Body of pancreas (tissue), 4 donors: Measurements from ENCODE around the gene SRRD. TPM values are rescaled to one million over a fixed set of nuclear protein-coding genes. Genes with fewer than 3 reads are reported as not detected.

Experiments used
- ATAC-seq: fragments of 150-250 bp; one replicate; pipeline ENCODE4 v1.9.1; 2016
- DNase-seq, 4 donors: peaks; one replicate each; pipeline ENCODE4 v3.0.0-alpha.2; 2019
- H3K27ac ChIP-seq, 4 donors: fragments of 200-600 bp; sonication (generic); 1 replicate in 3 of 4; 2 replicates in 1 of 4; pipeline versions ENCODE4 v1.5.1 to v1.6.1; 2016 to 2019; ENCODE audit warnings: mild to moderate bottlenecking in 1 of 4, mixed read lengths in 1 of 4, moderate library complexity in 1 of 4
- H3K27me3 ChIP-seq, 2 donors: fragments of 200-600 bp; sonication (generic); one replicate each; pipeline ENCODE4 v1.6.0; 2016; ENCODE audit warnings: mild to moderate bottlenecking in 1 of 2
- H3K36me3 ChIP-seq, 2 donors: fragments of 200-600 bp; sonication (generic); replicated peaks in 1 of 2; 2 replicates each; pipeline ENCODE4 v1.5.1; 2016; ENCODE audit warnings: low read depth in 2 of 2; ENCODE audit not compliant: insufficient read depth in 1 of 2
- H3K4me1 ChIP-seq: fragments of 200-600 bp; sonication (generic); one replicate; pipeline ENCODE4 v1.6.0; 2016
- H3K4me3 ChIP-seq, 2 donors: fragments of 200-600 bp; sonication (generic); 1 replicate in 1 of 2; 2 replicates in 1 of 2; pipeline ENCODE4 v1.5.1; 2016 to 2019
- H3K9me3 ChIP-seq, 3 donors: fragments of 200-600 bp; sonication (generic); 1 replicate in 2 of 3; 2 replicates in 1 of 3; pipeline ENCODE4 v1.5.1; 2016
- POLR2A ChIP-seq, 3 donors: fragments of 450-650 bp; IDR thresholded peaks; one replicate each; pipeline ENCODE4 v1.6.1; 2016; ENCODE audit warnings: antibody characterized with exemption in 3 of 3, mild to moderate bottlenecking in 2 of 3
- WGBS, 2 donors: methylation state at CpG; one replicate each; pipeline ENCODE4 v1.1.5; 2017; 5-methylcytosine and 5-hydroxymethylcytosine counted together
- intact Hi-C: fragments of 100-400 bp; cut with DNase I; formaldehyde crosslinking; loops from one replicate; pipeline ENCODE4 v1.15.1; 2023
- total RNA-seq, 2 donors: library from RNA; depleted of rRNA; stranded (reverse); fragments of >200 nt; gene quantifications; one replicate each; pipeline ENCODE4 v1.1.0, GENCODE V29; 2016
- TF ChIP-seq, protein P1 (sequence below), 7 experiments: fragments of 450-650 bp in 4 of 7; fragments of 200-600 bp in 3 of 7; sonication (generic) in 3 of 7; IDR thresholded peaks; one replicate each; pipeline ENCODE4 v1.5.1; 2016 to 2019; ENCODE audit warnings: antibody characterized with exemption in 7 of 7

SRRD gene
- total RNA-seq, 2 donors from 2014 or later: 5.3 to 7.5 TPM

GRCh38 chr22:26457661-26458272, 25.9 kb upstream of the SRRD start:
- DNase-seq (no peak), ATAC-seq (no peak)
- Histone ChIP-seq H3K9me3 (no peaks in the 10 kb centered on the region), H3K27me3 (no peaks in the 10 kb centered on the region), H3K4me1 (peaks cover 8% of the 10 kb centered on the region), H3K4me3 (no peak overlapping the region), H3K36me3 (peaks cover 0 to 14% of the 10 kb centered on the region in 2 donors), H3K27ac (no peak overlapping the region)
- no peak for TF ChIP-seq POLR2A (IDR thresholded peaks at IDR 0.05)
- TF ChIP-seq, protein P1, sequence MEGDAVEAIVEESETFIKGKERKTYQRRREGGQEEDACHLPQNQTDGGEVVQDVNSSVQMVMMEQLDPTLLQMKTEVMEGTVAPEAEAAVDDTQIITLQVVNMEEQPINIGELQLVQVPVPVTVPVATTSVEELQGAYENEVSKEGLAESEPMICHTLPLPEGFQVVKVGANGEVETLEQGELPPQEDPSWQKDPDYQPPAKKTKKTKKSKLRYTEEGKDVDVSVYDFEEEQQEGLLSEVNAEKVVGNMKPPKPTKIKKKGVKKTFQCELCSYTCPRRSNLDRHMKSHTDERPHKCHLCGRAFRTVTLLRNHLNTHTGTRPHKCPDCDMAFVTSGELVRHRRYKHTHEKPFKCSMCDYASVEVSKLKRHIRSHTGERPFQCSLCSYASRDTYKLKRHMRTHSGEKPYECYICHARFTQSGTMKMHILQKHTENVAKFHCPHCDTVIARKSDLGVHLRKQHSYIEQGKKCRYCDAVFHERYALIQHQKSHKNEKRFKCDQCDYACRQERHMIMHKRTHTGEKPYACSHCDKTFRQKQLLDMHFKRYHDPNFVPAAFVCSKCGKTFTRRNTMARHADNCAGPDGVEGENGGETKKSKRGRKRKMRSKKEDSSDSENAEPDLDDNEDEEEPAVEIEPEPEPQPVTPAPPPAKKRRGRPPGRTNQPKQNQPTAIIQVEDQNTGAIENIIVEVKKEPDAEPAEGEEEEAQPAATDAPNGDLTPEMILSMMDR (IDR thresholded peaks at IDR 0.05): no peak
- intact Hi-C loops: no loop called here
- 91 to 94% methylated on average over 10 to 26 of the region's 26 CpGs for WGBS, 2 donors

- no peak overlapping the region for H3K27ac ChIP-seq
- TF ChIP-seq, protein P1 (IDR thresholded peaks at IDR 0.05): no peak
- no peak for TF ChIP-seq POLR2A (IDR thresholded peaks at IDR 0.05)
- 82 to 89% methylated on average over 6 of the region's 6 CpGs for WGBS, 2 donors
- H3K9me3 ChIP-seq: no peaks in the 10 kb centered on the region
- intact Hi-C loops: no loop called here
- H3K4me3 ChIP-seq: no peak overlapping the region
- H3K36me3 ChIP-seq: peaks cover 0 to 29% of the 10 kb centered on the region in 2 donors
- peaks cover 8% of the 10 kb centered on the region for H3K4me1 ChIP-seq
- no peak for DNase-seq
- no peaks in the 10 kb centered on the region for H3K27me3 ChIP-seq
- no peak for ATAC-seq
Observed at GRCh38 chr22:26460202-26460601, 23.5 kb upstream of the SRRD start.

- intact Hi-C loops: no loop called here
- no peaks in the 10 kb centered on the region for H3K9me3 ChIP-seq
- ATAC-seq: peak; percentile 76
- peak; percentile 52 to 76 (median 62) for DNase-seq
- no peak overlapping the region for H3K4me3 ChIP-seq
- H3K4me1 ChIP-seq: peaks cover 8% of the 10 kb centered on the region
- WGBS, 2 donors: 7 to 44% methylated on average over 2 to 3 of the region's 3 CpGs
- H3K36me3 ChIP-seq: peaks cover 0 to 33% of the 10 kb centered on the region in 2 donors
- H3K27ac ChIP-seq: no peak overlapping the region
- no peak for TF ChIP-seq POLR2A (IDR thresholded peaks at IDR 0.05)
- TF ChIP-seq, protein P1 (IDR thresholded peaks at IDR 0.05): peak; percentile 56 to 77 (median 69)
- H3K27me3 ChIP-seq: no peaks in the 10 kb centered on the region
Observed at GRCh38 chr22:26461188-26461810, 22.4 kb upstream of the SRRD start.

GRCh38 chr22:26462051-26462450, 21.6 kb upstream of the SRRD start:
- H3K4me1 ChIP-seq: peaks cover 8% of the 10 kb centered on the region
- H3K36me3 ChIP-seq: peaks cover 0 to 34% of the 10 kb centered on the region in 2 donors
- H3K9me3 ChIP-seq: no peaks in the 10 kb centered on the region
- intact Hi-C loops: no loop called here
- TF ChIP-seq, protein P1 (IDR thresholded peaks at IDR 0.05): no peak
- TF ChIP-seq POLR2A (IDR thresholded peaks at IDR 0.05): no peak
- no peak overlapping the region for H3K4me3 ChIP-seq
- no peak overlapping the region for H3K27ac ChIP-seq
- ATAC-seq: no peak
- DNase-seq: no peak
- WGBS, 2 donors: 89 to 93% methylated on average over 5 of the region's 5 CpGs
- H3K27me3 ChIP-seq: no peaks in the 10 kb centered on the region
